HG03558 (cell line): Measurements from ENCODE around the gene TLR6.

Experiments used
- ATAC-seq: cut with Tn5 transposase; IDR thresholded peaks from one replicate; pipeline ENCODE4 v1.9.1; 2021; ENCODE audit warnings: moderate number of reproducible peaks; ENCODE audit not compliant: unreplicated experiment; ENCODE audit errors: extremely low read depth

TLR6 gene, protein sequence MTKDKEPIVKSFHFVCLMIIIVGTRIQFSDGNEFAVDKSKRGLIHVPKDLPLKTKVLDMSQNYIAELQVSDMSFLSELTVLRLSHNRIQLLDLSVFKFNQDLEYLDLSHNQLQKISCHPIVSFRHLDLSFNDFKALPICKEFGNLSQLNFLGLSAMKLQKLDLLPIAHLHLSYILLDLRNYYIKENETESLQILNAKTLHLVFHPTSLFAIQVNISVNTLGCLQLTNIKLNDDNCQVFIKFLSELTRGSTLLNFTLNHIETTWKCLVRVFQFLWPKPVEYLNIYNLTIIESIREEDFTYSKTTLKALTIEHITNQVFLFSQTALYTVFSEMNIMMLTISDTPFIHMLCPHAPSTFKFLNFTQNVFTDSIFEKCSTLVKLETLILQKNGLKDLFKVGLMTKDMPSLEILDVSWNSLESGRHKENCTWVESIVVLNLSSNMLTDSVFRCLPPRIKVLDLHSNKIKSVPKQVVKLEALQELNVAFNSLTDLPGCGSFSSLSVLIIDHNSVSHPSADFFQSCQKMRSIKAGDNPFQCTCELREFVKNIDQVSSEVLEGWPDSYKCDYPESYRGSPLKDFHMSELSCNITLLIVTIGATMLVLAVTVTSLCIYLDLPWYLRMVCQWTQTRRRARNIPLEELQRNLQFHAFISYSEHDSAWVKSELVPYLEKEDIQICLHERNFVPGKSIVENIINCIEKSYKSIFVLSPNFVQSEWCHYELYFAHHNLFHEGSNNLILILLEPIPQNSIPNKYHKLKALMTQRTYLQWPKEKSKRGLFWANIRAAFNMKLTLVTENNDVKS

DNA sequence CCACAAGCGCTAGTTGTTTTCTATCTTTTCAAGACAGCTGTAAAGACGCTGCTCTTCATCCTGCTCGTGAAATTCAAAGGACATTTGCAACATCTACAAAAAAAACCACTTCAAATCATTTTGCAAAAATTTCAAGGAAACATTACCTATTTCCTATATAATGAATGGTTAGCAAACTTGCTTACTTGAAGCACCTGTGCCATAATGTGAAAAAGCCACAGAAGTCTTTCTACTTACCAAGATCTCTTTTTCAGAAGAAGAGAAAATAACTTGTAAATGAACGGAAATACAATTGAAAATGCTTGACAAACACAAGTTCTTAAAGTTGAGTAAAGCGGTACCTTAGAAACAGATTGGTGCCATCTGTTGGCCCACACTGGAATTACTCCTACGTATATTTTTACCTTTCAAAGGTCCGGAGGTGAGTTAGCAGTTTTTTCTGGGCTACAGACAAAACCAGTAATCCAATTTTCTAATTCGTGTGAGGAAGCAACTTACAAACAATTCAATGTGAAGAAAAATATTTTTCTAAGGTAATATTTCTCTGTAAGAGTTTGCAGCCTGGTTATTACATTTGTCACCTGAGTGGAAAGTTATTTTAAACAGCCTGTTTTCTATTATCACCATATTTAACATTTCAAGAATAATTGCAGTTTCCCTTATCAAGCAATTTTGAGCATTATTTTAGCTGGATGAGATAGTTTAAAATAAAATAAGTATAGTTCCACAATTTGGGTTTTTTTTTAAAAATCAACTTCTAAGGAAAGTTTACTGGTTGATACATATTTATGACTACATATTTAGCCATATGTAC is at the start of gene TLR6:
Gene TLR6, minus strand, starts transcription at position 294 of the 814 bp plus-strand sequence. CDS start 27,344 bp downstream, outside the sequence.
- ATAC-seq = no peak

DNA sequence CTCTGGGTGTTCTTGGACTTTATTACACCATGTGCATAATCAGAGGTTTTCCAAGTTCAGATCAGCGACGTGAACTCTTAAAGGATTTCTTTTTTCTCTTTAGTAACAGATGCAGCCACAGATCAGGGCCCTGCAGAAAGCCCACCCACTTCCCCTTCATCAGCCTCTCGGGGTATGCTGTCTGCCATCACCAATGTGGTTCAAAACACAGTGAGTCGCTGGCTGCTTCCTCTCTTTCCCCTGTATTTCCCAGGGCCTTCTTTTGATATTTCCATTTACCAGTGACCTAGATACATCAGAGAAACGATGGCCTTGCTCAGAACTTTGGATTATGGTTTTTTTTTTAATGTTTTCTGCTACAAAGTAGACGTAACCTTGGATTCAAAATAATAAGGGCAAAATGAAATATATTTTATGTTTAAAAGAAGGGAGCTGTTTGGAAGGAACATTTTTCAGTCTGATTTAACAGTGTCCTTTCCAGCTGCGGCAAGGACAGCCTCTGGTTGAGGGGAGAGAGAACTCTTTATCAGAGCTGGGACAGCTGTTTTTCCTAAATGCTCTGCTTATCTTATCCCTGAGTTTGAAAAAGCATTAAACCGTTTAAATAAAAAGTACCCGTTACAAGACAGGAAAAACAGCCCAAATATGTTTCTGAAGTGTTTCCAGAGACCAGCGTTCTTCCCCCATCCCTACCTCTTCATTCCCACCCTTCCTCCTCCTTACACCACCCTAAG is 49.2 kb upstream of the TLR6 start:
- no peak for ATAC-seq

DNA sequence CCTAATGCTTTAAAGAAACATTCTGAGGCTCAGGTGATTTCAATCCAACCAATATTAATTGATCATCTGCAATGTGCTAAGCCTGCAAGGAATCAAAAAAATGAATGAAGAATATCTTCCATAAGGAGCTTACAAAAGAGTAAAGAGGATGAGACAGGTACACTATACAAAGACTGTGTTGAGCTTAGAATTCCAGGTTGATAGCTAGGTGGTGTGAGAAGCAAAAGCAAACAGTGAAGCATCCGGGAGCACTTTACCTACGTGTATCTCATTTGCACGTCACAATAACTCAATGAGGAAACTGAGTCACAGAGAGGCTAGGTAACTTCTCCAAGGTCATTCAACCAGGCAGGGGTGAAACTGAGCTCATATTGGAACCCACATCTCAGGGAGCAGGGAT is 48.1 kb upstream of the TLR6 start:
- no peak for ATAC-seq

DNA sequence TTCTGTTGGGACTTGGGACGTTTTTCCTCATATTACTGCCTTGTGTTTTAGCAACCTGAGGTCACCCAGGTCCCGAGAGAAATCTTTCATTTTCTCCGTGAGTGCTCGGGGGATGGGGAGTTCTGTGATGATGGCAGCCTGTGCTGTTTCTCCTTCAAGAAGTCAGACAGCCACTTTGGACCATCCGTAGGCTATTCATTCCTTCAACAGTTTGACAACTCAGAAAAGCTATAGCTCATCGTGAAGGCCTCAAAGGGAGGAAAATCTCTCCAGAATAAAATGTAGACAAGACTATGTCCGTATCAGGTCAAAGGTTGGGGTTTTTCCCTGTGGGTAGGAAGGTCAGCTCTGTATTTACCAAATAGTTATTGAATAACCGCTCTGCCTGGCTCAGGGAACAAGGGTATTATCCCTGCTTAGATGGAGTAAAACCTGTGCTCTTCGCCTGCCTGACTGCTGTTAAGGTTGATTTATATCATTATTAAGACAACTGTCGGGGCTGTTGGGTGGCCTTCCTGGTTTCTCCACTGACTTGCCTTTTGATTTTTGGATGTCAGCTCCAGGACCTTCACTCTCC is 47.6 kb upstream of the TLR6 start:
- ATAC-seq = no peak

DNA sequence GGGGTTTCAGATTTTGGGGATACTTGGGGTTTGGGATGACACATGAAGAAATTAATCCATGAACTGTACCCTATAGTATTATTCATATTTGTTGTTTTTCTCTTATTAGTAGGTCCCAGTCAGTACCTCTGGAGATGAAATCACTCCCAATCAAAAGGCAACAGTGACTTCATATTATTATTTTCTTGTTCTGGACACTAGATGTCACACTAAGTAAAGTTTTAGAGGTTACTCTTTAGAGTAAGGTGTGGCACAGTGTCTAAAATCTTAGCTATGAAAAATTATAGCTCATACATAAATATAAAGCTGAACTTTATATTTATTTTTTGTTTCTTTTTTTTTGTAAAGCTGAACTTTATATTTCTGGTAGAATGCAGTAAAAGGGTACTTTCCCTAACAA is 46.1 kb upstream of the TLR6 start:
- ATAC-seq = no peak

DNA sequence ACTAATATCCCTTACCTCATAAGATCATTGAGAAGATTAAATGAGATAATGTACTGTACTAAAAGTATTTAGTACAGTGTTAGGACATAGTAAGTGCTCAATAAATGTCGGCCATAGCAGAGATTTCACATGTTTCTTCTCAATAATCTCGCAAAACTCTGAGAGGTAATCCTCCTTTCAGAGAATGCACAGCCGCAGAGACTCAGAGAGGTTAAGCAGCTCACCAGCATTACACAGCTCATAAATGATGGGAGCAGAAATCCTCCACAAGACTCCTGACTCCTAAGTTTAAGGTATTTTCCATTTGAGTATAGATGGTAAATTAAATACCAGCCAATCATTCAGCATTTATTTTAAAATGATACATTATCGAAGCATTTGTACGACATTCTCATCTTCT is 45.6 kb upstream of the TLR6 start:
- ATAC-seq = no peak

DNA sequence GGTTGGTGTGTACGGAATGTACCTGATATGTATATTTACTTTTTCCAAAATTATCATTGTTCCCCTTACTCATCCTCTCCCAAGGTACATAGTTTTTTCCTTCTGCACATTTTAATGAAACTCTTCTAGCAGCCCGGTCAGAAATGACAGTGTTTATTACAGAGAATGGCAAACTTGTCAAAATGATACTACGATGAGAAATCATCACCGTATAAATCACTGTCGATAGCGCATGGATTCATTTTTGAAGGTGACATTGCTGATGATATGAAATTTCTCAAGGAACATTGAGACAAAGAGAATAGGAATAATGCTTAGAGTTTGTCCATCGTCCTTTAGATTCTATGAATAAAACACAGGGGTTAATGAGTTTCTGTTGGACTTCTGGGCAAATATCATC is 41.6 kb upstream of the TLR6 start:
- ATAC-seq = no peak

DNA sequence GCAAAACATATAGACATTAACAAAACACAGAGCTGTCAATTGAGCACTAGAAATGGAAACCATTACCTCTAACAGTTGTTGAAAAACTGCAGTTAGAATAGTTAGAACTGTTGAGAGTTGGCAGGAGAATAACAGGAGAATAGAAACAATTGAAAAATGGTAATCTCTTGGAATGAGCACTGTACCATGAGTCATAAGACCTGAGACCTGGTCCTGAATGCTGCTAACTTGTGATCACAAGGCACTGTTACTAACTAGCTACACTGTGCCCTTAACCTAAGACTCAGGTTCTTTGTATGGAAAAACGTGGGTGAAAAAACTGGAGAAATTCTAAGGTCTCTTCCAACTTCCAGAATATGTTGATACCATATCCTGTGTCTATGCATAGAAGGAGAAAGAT is 40.3 kb upstream of the TLR6 start:
- ATAC-seq = no peak

DNA sequence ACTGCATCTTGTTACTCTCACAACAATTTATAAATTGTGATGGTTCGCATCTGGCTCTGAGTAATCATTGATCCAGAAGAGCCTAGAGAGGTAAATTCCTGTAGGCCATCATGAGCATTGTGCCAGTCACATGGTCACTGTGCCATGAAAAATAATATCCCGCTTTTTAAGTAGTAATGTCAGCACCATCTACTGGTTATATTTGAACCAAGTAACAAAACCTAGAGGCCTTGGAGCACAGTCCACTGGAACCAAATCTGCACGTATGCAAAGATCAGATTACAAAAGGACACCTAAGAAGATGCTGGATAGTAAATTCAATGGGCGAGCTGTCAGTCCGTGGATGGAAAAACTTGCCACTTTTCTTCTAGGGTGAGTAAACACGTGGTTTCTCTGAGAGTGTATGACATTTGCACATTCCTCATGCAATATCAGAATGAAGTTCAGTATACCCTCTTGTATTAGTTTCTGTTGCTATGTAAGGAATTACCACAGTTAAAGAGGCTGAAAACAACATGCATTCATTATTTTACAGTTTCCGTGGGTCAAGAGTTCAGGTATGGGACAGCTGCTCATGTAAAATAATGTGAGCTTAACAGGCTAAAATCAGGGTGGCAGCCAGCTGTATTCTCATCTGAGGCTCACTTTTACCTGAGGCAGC is 37.8 kb upstream of the TLR6 start:
- no peak for ATAC-seq

DNA sequence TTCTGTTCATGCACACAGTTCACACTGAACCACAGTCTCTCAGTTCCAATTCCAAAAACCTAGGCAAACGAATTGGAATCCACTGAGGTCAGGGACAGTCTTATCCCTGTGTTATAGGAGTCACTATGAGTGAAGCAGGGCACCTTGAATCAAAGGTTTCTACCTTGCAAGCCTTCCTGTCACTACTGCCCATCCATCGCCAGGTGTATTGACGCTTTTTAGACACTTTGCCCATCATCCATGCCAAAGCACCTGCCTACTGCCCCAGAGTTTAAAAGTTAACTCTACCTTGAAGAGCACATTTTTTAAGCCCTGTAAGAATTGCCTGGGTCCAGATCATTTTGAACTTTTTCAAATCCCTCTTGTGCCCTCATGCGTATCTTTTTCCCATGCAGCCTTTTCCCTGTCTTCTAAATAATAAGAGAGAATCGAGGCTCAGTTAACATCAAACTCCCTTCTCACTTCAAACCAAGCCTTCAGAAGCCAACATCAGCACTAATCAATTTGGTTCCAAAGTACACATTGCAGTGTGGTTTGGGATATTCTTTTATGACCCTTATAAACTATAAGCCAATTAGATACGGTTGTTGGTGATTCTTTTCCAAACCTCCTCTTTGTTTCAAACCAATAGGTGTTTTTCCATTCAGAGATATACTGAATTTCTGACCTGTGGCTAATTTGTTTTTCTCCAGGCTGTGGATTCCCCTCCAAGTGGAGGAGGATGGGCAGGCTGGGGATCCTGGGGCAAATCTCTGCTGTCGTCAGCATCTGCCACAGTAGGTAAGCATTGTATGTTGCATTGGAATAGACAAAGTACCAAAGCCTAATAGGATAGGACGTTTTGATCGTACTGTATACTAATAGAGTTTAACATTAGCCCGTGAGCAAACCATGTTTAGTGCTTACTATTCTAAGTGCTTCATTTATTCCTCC is 34.7 kb upstream of the TLR6 start:
- no peak for ATAC-seq

DNA sequence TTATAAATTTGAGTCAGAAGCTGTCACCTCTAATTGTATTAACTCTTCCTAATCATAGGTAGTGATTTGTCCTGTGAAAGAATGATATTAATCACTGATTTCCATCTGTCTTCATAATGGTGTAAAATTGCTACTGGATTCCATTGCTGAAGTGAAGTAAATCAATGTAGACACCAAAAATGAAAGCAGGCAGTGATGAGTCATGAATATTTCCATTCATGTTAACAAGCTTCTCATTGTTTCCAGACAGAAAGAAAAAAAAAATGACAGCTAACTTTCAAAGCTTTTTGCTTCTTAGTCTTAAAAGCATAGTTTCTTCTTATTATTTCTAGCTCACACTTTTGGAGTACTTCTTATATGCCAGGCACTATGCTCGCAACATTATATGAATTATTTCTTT is 32.5 kb upstream of the TLR6 start:
- no peak for ATAC-seq

DNA sequence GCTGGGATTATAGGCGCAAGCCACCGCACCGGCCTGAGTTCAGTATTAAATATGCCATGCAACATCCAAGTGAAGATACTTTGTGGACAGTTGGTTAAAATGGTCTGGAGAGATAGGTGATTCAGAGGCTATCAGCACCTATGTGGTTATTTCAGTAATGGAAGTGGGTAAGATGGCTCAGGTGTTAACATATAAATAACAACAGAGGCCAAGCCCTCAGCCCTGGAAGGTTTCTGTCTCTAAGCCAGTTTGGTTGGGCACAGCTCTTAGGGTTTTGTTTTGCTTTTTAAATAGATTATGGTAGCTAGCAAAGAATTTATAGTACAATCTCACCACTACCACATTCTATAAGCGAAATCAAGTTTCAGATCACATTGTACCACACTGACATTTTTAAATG is 27.6 kb upstream of the TLR6 start:
- ATAC-seq = no peak

DNA sequence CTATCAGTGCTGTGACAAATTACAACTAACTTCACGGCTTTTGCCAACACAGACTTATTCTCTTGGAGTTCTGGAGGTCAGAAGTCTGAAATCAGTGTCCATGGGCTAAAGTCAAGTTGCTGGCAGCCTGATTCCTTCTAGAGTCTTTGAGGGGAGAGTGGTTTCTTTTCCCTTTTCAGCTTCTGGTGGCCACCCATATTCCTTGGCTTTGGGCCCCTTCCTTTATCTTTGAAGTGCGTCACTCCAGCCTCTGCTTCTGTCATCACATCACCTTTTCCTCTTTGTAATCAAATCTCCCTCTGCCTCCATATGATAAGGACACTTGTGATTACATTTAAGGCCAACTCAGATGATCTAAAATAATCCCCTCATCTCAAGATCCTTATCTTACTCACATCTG is 20.0 kb upstream of the TLR6 start:
- no peak for ATAC-seq

DNA sequence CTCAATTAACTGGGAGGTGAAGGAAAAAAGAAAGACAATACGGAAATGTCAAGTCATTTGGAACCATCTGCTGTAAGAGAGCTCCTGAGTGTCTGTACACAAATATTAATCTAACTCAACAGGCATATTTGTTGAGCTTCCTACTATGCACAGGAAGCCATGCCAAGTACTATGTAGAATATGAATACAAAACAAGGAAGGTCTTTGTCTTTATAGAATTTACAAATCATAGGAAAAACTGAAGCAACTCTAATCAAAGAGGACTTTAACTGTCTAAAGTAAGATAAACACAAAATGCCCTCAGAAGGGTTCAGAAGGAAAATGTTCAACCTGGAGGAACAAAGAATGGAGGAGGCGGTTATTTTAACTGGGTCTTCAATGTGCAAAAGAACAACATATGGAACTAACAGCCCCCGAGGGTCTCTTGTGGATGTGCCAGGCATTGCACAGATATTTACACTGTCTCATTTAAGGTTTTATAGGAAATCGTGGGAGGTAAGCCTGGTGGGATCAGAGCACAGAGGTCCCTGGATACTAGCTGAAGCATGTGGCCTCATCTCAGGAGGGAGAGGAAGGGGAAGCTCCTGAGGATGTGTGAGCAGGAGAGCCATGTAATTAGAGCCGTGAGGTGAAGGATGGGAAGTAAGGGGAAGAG is 16.8 kb upstream of the TLR6 start:
- no peak for ATAC-seq

DNA sequence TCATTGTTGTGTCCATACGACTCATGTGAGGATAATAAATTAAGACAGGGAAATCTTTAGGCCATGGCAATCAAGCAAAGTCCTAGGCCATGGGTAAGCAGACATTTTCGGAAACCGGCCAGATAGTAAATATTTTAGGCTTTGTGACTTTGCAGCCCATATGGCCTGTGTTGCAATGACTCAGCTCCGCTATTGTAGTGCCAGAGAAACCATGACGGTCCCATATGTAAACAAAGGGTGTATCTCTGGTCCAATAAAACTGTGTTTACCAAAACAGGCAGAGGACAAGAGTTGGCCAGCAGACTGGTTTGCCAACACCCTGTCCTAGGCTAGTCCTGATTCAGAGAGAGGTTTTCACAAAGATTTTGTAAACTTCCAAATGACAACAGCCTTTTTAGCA is 16.0 kb upstream of the TLR6 start:
- ATAC-seq = no peak

DNA sequence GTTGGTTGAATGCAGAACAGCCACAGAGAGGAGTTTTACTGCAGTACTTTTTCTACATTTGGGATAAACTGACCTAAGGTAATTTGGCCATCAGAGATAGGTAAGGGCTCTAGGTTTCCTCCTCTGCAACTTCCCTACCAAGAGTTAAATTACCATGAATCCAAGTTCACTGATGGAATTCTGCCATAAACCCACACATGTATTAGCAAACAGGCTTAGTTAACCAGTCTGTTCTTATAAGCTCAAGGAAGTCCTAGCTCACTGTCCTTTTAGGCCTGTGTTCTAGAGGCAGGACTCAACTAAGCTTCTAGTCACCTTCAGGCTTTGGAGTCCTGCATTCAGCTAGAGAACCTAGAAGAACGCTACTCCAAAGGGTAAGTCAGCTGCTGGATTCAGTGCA is 15.0 kb upstream of the TLR6 start:
- ATAC-seq = no peak

DNA sequence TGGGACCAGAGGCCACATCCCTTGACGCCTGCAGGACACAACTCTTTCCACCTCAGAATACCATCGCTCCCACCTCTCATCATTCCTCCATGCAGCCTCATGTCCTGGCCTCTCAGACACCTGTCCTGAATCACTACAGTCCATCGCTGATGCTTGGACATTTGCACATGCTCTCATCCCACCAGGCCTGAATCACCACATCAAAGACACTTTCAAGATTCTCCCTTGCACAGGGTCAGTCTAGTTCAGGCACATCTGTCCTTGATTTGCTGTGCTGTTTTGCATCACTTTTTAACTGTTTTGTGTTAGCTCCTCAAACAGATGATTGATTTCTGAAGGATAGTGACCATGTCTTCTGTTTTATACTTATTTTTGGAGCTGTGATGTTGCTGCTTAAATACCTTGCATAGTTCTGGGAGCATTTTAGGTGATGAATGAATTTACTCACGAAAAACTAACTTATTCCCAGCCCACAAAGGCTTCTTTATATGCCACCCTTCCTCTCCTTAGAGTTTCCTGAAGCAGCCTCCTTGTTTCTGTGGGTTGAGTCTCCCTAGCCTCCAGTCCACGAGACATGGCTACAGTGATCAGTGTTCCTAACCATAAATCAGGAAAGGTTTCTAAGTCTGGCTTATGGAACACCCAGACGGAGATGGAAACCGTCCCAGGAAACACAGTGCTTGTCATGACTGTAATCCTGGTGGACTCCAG is 13.6 kb upstream of the TLR6 start:
- ATAC-seq = no peak
